Thoracic aorta (tissue), 2 donors: Measurements from ENCODE around the gene SHISA5. TPM values are rescaled to one million over a fixed set of nuclear protein-coding genes. Genes with fewer than 3 reads are reported as not detected.
"Not testable (repeated sequence)": the region's sequence is repeated elsewhere in the genome, so short reads cannot be mapped to it uniquely, and the experiment has no call there.

ENCODE experiments used
- ATAC-seq: fragments of 150-250 bp; one replicate; pipeline ENCODE4 v1.8.0; 2017; ENCODE audit warnings: low read depth; ENCODE audit not compliant: insufficient number of reproducible peaks, low FRiP score
- DNase-seq: peaks from one replicate; pipeline ENCODE4 v3.0.0-alpha.2; 2020; ENCODE audit warnings: low spot score
- H3K27ac ChIP-seq, 2 donors: fragments of 200-600 bp; sonication (generic); 1 replicate in 1 of 2; 2 replicates in 1 of 2; pipeline ENCODE4 v1.5.1; 2016; ENCODE audit warnings: mild to moderate bottlenecking in 2 of 2, moderate library complexity in 2 of 2
- H3K27me3 ChIP-seq: fragments of 200-600 bp; sonication (generic); replicated peaks from 2 replicates; pipeline ENCODE4 v1.6.0; 2016; ENCODE audit warnings: mild to moderate bottlenecking; ENCODE audit not compliant: insufficient read depth
- H3K36me3 ChIP-seq: fragments of 200-600 bp; sonication (generic); one replicate; pipeline ENCODE4 v1.5.1; 2016
- H3K4me1 ChIP-seq, 2 donors: fragments of 200-600 bp; sonication (generic); 1 replicate in 1 of 2; 2 replicates in 1 of 2; pipeline versions ENCODE4 v1.5.1 to v1.6.0; 2016; ENCODE audit warnings: low read depth in 2 of 2, mild to moderate bottlenecking in 1 of 2; ENCODE audit not compliant: control insufficient read depth in 1 of 2
- H3K4me3 ChIP-seq: fragments of 200-600 bp; sonication (generic); 2 replicates; pipeline ENCODE4 v1.5.1; 2016; ENCODE audit warnings: mild to moderate bottlenecking
- H3K9me3 ChIP-seq: fragments of 200-600 bp; sonication (generic); 2 replicates; pipeline ENCODE4 v1.5.1; 2016
- total RNA-seq, 2 donors: library from RNA; depleted of rRNA; stranded (reverse); fragments of >200 nt; gene quantifications; one replicate each; pipeline versions ENCODE4 v1.1.0 to v1.2.3, GENCODE V29; 2016
- TF ChIP-seq, protein P1 (sequence below): fragments of 200-600 bp; sonication (generic); IDR thresholded peaks from one replicate; pipeline ENCODE4 v1.5.1; 2019; ENCODE audit warnings: antibody characterized with exemption

The SHISA5 gene
- total RNA-seq, 2 donors from 2014 or later = 151 to 159 TPM

DNA sequence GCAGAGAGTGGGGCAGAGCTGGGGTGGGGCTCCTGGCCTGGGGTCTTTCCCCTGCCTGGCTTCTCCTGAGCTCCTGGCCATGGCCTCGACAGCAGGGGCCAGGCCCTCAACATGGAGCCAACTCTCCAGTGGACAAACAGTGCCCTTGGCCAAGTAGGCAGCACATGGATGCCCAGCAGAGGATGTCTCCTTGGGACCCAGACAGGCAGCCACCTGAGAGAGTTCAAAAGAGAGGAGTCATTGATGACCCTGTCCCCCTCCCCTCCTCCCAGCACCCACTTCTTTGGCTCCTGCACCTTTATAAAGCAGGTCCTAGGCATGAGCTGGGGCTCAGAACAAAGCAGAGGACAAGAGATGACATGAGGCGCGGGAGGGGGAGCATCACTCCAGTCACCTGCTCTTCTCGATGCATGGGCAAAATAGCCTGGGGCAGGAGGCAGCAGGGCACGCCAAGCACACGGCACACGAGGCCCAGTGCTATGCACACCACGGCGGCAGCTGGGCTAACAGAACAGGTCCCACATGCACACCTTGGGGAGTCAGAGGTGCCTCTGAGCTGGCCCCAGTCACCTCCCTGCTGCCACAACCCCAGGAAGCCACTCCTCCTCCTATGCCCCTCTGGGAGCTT, 27.4 kb downstream of the SHISA5 start:
- no peaks in the 10 kb centered on the region for H3K9me3 ChIP-seq
- H3K4me3 ChIP-seq = no peak overlapping the region
- no peak overlapping the region for H3K27ac ChIP-seq
- no peak for DNase-seq
- peaks cover 8% of the 10 kb centered on the region for H3K36me3 ChIP-seq
- no peak for ATAC-seq
- H3K4me1 ChIP-seq = peaks cover 6 to 16% of the 10 kb centered on the region in 2 donors
- H3K27me3 ChIP-seq = no peaks in the 10 kb centered on the region
- TF ChIP-seq, protein P1, sequence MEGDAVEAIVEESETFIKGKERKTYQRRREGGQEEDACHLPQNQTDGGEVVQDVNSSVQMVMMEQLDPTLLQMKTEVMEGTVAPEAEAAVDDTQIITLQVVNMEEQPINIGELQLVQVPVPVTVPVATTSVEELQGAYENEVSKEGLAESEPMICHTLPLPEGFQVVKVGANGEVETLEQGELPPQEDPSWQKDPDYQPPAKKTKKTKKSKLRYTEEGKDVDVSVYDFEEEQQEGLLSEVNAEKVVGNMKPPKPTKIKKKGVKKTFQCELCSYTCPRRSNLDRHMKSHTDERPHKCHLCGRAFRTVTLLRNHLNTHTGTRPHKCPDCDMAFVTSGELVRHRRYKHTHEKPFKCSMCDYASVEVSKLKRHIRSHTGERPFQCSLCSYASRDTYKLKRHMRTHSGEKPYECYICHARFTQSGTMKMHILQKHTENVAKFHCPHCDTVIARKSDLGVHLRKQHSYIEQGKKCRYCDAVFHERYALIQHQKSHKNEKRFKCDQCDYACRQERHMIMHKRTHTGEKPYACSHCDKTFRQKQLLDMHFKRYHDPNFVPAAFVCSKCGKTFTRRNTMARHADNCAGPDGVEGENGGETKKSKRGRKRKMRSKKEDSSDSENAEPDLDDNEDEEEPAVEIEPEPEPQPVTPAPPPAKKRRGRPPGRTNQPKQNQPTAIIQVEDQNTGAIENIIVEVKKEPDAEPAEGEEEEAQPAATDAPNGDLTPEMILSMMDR = no peak

DNA sequence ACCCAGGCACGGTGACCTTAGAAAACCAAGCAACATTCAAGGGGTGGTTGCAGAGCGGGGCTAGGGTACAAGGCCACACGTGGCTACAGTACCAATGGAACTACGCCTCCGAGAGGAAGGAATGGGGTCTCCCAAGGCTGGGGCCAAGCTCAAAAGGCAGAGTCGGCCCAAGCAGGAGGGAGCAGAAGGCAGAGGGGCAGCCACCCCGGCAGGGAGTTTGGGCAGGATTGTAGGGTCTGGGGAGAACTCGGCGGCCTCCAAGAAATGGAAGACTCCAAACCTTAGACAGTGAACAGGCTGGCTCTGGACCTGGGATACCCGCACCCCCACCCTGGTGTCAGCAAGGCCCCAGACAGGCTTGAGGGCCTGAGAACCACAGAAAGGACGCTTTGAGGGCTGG, 28.8 kb downstream of the SHISA5 start:
- DNase-seq (no peak), ATAC-seq (no peak)
- H3K27ac ChIP-seq = no peak overlapping the region
- no peaks in the 10 kb centered on the region for H3K27me3 ChIP-seq
- TF ChIP-seq, protein P1 = no peak
- peaks cover 16 to 30% of the 10 kb centered on the region in 2 donors for H3K4me1 ChIP-seq
- H3K36me3 ChIP-seq = peaks cover 8% of the 10 kb centered on the region
- H3K9me3 ChIP-seq = no peaks in the 10 kb centered on the region
- H3K4me3 ChIP-seq = no peak overlapping the region

DNA sequence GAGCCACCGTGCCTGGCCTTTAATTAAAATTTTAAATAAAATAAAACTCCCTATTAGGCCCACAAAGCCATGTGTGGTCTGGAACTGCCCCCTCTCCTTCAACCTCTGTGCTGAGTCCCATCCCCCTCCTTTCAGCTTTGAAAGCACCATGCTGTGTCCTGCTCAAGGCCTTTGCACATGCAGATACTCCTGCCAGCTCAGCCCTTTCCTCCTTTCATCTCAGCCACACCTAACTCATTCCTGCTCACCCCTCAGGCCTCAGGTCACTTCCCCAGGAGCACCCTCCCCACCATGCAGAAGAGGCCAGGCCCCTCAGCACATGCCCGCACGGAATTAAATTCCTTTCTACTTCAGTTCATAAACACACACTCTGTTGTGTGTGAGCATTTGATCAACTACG, 29.4 kb downstream of the SHISA5 start:
- DNase-seq = no peak
- Histone ChIP-seq H3K9me3 (no peaks in the 10 kb centered on the region), H3K36me3 (peaks cover 8% of the 10 kb centered on the region), H3K27ac (no peak overlapping the region), H3K4me3 (no peak overlapping the region), H3K4me1 (peaks cover 22 to 35% of the 10 kb centered on the region in 2 donors), H3K27me3 (no peaks in the 10 kb centered on the region)
- TF ChIP-seq, protein P1 = no peak
- no peak for ATAC-seq

DNA sequence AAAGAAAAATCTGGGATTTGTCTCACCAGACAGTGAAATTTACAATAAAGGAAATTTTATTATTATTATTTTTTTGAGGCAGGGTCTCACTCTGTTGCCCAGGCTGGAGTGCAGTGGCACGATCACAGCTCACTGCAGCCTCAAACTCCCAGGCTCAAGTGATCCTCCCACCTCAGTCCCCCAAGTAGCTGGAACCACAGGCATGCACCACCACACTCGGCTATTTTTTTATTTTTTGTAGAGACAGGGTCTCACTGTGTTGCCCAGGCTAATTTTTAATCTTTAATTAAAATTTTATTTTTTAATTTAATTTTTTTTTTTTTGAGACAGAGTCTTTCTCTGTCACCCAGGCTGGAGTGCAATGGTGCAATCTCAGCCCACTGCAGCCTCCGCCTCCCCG, 29.9 kb downstream of the SHISA5 start:
- DNase-seq, H3K9me3 ChIP-seq, H3K4me3 ChIP-seq, H3K27me3 ChIP-seq, ATAC-seq: not testable (repeated sequence)
- Histone ChIP-seq H3K27ac (peak overlapping the region; percentile 96 to 97), H3K36me3 (peaks cover 13% of the 10 kb centered on the region), H3K4me1 (peaks cover 27 to 41% of the 10 kb centered on the region in 2 donors)

DNA sequence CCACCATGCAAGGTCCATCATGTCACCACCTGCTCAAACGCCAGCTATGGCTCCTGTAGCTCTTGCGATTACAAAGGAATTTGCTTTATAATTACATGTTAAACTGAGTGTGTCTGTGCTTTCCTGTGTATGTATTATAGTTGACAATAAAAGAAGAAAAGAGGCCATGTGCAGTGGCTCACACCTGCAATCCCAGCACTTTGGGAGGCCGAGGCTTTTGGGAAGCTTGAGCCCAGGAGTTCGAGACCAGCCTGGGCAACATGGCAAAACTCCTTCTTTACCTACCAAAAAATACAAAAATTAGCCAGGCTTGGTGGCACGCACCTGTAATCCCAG, 30.4 kb downstream of the SHISA5 start:
- TF ChIP-seq, protein P1 = no peak
- no peak overlapping the region for H3K4me3 ChIP-seq
- DNase-seq = no peak
- no peak for ATAC-seq
- H3K27ac ChIP-seq = peak overlapping the region; percentile 96 to 97
- no peaks in the 10 kb centered on the region for H3K9me3 ChIP-seq
- no peaks in the 10 kb centered on the region for H3K27me3 ChIP-seq
- H3K36me3 ChIP-seq = peaks cover 18% of the 10 kb centered on the region
- H3K4me1 ChIP-seq = peaks cover 31 to 46% of the 10 kb centered on the region in 2 donors
